HG02981 (cell line): Measurements from ENCODE around the gene SECISBP2.
"Not testable (repeated sequence)": the region's sequence is repeated elsewhere in the genome, so short reads cannot be mapped to it uniquely, and the experiment has no call there.

Source experiments
- ATAC-seq: cut with Tn5 transposase; IDR thresholded peaks from one replicate; pipeline ENCODE4 v1.9.1; 2021; ENCODE audit warnings: mild to moderate bottlenecking, moderate library complexity; ENCODE audit not compliant: unreplicated experiment

Gene SECISBP2

GRCh38 chr9:89309166-89309565 is 9.1 kb upstream of the SECISBP2 start:
- no peak for ATAC-seq

DNA sequence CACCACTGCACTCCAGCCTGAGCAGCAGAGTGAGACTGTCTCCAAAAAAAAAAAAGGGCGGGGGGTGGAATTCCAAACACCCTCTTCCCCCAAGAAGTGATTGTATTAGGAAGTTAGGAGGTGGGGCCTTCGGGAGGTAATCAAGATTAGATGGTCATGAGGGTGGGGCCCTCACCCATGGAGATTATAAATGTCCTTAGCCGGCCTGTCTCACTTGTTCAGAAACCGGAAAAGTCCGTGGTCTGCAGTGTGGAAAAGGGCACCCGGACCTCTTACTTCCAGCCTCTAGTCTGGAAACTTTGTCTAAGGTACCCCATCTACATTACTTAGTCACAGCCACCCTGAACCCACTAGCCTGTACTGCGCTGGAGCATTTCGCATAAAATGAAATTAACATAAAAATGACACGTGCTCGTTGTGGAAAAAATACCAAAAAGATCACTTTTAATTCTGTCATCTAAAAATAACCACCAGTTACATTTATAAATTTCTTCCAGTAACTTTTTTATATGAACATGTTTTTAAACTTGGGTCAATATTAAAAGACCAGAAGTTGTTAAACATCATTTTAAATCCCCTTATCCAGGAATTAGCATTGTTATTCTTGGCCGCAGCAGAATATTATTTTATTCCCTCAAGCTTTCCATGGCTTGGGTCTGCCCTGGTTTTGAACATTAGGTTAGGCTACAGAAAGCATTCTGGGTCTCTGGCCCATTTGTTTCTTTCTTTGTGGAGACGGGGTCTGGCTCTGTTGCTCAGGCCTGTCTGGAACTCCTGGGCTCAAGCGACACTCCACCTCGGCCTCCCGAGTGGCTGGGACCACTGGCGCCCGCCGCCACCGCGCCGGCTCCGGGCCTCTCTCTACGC is 8.5 kb upstream of the SECISBP2 start:
- ATAC-seq, result no peak

DNA sequence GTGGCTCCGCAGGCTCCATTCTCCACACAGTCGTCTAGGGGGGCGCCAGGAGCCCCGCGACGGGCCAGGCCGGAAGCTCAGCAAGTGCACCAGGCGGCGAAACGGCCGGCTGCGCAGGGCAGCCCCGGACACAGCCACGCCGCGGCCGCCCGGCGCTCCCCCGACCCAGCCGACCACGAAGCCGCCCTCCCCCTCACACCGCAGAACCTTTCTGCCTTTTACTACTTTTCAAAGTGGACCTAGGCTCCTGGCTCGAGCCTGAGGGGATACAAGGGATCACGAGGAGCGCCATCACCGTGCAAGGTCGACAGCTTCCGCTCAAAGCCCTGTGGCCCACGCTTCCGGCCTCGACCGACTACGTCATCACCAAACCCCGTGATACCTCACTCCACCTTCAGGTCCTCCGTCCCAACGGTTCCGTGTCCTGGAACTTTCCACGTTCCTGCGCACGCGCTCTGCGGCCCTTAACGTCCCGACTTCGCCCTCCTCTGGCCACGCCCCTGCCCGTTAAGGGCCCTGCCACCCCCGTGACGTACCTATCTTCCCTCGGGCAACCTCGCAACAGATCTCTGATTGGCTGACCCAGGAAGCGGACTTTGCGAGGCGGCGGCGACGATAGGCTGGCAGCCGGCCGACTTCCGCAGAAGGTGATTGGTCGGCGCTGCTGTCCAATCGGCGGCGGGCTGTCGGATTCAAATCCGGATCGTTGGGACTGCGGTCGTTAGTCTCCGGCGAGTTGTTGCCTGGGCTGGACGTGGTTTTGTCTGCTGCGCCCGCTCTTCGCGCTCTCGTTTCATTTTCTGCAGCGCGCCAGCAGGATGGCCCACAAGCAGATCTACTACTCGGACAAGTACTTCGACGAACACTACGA is 7.6 kb upstream of the SECISBP2 start, which contains the start of gene CKS2:
Gene CKS2 (plus strand): TSS at position 721 of the 871 bp plus-strand sequence. CDS start 98 bp downstream, at position 819.
- ATAC-seq, result peak; percentile 90

GRCh38 chr9:89311346-89312221 is 6.7 kb upstream of the SECISBP2 start:
- ATAC-seq, result no peak

DNA sequence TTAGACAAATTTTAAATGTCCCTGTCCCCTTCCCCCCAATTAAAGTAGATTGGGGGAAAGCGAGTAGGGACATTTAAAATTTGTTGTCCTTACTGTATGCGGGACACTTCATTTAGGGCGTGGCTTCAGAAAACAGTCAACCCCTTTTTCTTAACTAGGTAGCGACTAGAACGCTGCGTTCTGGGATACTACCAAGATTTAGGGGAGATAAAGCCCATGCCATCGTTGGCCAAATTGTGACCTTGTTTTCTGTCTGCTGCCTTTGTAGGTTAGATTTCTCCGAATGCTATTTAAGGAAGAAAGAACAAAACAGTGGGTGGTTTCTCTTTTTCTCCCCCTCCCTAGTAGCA is 6.1 kb upstream of the SECISBP2 start:
- ATAC-seq, result no peak

DNA sequence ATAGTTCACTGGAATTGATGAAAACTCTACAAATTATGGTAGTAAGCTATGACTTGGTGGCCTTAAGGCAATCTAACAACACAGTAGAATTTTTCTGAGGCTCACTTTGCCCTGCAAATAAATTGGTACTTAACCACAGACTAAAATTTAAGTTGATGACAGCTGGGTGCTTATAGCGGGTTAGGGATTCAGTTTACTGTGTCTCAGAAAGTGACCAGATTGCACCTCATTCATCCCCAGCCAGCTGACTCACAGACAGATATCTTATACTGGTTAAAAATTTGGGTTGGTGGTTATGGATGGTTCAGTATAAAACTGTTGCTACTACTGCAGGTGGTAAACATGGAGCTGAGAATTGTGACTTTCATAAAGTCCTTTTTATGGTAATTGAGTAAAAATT is 4.5 kb upstream of the SECISBP2 start:
- no peak for ATAC-seq

- no peak for ATAC-seq
These were observed 3.3 kb upstream of the SECISBP2 start for GRCh38 chr9:89314955-89315354.

DNA sequence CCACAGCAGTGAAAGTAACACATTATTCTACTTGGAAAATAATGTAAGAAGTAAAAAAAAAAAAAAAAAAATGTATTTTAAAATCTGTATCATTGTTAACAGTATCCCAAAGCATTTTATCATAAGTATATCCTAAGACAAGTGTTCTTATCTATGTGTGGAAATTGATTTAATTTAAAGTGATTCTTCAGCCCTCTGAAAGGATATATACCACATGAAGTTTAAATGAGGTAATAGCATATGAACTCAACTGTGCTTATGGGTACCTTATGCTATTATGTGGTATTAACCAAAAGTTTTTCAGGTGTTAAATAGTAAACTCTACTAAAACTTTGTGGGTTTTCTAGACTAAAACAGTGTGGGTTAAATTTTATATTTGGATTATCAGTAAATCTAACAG is 2.8 kb upstream of the SECISBP2 start:
- no peak for ATAC-seq

DNA sequence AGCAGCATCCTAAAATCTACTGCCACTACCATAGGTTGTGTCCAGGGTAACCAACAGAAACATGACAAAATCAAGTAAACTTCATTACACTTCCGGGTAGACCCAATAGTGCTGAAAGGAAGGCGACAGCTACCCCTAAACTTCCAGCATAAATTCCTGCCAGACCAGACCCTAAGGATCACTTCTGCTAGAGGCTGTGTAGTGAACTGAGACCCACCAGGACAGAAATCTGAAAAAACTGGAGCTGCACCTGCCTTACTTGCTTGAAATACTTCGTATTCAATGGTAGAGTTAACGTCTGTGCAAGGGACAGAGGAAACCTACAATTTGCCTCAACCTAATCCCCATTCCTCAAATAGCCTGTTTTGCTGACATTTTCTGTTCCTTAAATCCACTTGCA is 1.0 kb upstream of the SECISBP2 start:
- no peak for ATAC-seq

DNA sequence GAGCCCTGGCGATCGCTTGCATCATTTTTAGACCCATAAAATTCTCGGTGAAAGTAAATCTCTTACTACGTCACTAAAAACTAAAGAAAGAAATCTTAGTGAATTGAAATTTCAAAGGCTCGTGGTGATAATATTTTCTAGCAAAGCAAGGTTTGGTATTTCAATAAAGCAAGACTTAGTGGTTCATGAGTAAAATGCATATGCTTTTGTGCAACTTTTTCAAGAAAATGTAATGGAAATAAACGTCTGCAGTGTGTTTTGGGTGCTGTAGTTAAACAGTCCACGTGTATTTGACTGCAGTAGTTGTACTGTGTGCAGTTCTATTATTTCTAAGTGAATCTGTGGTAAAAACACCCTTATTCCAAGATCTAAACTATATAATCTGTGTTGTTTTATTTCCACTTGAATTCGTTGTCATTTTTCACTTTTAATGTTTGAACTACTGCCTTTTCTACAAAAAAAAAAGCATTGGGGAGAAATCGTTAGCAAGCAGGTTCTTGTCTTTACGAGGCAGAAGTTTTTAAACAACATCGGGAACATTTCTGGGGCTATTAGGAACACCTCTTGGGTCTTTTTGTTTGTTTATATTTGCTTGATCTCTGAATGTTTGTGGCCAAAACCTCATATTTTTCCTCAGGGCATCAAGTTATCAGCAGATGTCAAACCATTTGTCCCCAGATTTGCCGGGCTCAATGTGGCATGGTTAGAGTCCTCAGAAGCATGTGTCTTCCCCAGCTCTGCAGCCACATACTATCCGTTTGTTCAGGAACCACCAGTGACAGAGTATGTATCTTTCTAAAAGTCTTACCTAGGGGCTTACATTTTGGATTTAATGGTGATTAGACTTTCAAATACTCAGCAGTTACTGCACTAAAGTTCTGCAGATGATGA is 960 bp downstream of the SECISBP2 start:
- ATAC-seq, result no peak

GRCh38 chr9:89323390-89323789 is 5.1 kb downstream of the SECISBP2 start:
- no peak for ATAC-seq

- ATAC-seq, result no peak
These were observed 7.4 kb downstream of the SECISBP2 start for GRCh38 chr9:89325733-89326132.

- ATAC-seq, result no peak
These were observed 9.8 kb downstream of the SECISBP2 start for GRCh38 chr9:89328064-89328463.

GRCh38 chr9:89329917-89330316 is 11.6 kb downstream of the SECISBP2 start:
- no peak for ATAC-seq

- no peak for ATAC-seq
These were observed 12.2 kb downstream of the SECISBP2 start for GRCh38 chr9:89330513-89330912.

DNA sequence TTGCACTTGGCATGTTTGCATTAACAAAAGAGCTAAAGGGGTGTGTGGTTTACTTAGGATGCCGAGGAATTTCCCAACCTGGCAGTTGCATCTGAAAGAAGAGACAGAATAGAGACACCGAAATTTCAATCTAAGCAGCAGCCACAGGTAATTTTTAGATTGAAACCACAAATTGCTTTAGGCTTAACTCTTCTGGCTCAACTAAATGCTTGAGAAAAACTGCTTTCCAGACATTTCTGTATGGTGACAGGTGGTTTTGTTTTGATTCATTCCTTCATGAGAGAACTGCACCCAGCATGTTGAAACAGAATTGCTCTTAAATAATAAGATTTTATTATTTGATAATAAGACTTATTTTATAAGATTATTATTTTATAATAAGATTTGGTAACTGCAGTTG is 21.5 kb downstream of the SECISBP2 start:
- ATAC-seq, result no peak

- peak; percentile 71 for ATAC-seq
These were observed 22.0 kb downstream of the SECISBP2 start for GRCh38 chr9:89340332-89340731.

GRCh38 chr9:89342213-89342612 is 23.9 kb downstream of the SECISBP2 start:
- no peak for ATAC-seq

DNA sequence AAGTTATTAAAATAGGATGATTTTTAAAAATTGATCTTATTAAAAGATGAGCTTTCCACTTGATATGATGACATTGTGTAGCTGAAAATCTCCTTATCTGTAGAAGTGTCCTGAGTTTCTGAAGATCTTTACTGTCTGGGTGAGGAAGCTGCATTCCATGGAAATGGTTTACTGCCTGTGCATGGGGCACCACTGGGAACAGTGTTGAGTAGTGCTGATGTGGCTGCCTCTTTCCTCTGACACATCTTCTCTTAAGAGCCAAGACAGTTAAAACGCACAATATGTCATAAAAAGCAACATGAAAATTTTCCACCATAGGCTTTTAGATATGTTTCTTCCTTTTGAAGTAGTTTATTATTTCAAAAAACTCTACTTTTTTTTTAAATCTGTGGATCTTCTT is 24.6 kb downstream of the SECISBP2 start:
- no peak for ATAC-seq

- ATAC-seq, result not testable (repeated sequence)
These were observed 25.5 kb downstream of the SECISBP2 start for GRCh38 chr9:89343812-89344211.
